Sigmoid colon (tissue), 4 donors: Measurements from ENCODE around the gene ZDHHC11.
"Not testable (repeated sequence)": the region's sequence is repeated elsewhere in the genome, so short reads cannot be mapped to it uniquely, and the experiment has no call there.

Experiments
- EP300 ChIP-seq, 4 donors: sonication (generic); formaldehyde crosslinking; IDR thresholded peaks; one replicate each; pipeline ENCODE4 v1.6.1; 2017; ENCODE audit warnings: antibody characterized with exemption in 4 of 4
- POLR2A ChIP-seq, 2 donors: fragments of 450-650 bp; IDR thresholded peaks; one replicate each; pipeline ENCODE4 v1.6.1; 2016; ENCODE audit warnings: antibody characterized with exemption in 2 of 2, mild to moderate bottlenecking in 2 of 2, moderate library complexity in 2 of 2
- POLR2AphosphoS5 ChIP-seq, 4 donors: sonication (generic); formaldehyde crosslinking; IDR thresholded peaks; one replicate each; pipeline ENCODE4 v1.6.1; 2017; ENCODE audit warnings: antibody characterized with exemption in 4 of 4
- TF ChIP-seq, protein P1 (sequence below), 4 experiments: fragments of 450-650 bp in 3 of 4; fragments of 200-600 bp in 1 of 4; IDR thresholded peaks; one replicate each; pipeline ENCODE4 v1.5.1; 2016 to 2019; ENCODE audit warnings: antibody characterized with exemption in 4 of 4, mild to moderate bottlenecking in 3 of 4, moderate library complexity in 2 of 4

DNA sequence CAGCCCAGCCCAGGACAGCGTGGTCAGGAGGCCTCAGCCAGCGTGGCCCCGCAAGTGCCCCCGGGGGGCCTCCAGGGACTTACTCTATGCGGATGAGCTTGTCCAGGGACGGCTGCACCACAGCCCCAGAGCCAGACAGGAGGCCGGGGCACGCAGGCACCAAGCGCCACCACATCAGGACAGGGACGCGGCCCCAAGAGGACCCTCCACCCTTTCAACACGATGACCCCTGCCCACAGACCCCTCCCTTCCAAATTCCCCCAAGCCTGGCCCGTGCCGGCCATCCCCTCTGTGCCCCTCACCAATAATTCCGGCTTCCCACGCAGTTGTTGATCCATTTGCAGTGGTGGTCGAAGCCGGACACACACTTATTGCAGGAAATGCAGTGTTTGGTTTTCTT is 3.6 kb downstream of the ZDHHC11 start:
- TF ChIP-seq, protein P1, sequence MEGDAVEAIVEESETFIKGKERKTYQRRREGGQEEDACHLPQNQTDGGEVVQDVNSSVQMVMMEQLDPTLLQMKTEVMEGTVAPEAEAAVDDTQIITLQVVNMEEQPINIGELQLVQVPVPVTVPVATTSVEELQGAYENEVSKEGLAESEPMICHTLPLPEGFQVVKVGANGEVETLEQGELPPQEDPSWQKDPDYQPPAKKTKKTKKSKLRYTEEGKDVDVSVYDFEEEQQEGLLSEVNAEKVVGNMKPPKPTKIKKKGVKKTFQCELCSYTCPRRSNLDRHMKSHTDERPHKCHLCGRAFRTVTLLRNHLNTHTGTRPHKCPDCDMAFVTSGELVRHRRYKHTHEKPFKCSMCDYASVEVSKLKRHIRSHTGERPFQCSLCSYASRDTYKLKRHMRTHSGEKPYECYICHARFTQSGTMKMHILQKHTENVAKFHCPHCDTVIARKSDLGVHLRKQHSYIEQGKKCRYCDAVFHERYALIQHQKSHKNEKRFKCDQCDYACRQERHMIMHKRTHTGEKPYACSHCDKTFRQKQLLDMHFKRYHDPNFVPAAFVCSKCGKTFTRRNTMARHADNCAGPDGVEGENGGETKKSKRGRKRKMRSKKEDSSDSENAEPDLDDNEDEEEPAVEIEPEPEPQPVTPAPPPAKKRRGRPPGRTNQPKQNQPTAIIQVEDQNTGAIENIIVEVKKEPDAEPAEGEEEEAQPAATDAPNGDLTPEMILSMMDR (IDR thresholded peaks at IDR 0.05) = not testable (repeated sequence)
- TF ChIP-seq POLR2AphosphoS5, POLR2A, EP300 (IDR thresholded peaks at IDR 0.05): not testable (repeated sequence)
